GM19238 (cell line): Measurements from ENCODE around the gene CFAP92.

ENCODE experiments used
- DNase-seq: peaks from one replicate; pipeline ENCODE4 v3.0.0; 2011; ENCODE audit warnings: low spot score; ENCODE audit not compliant: insufficient read length

CFAP92 gene

DNA sequence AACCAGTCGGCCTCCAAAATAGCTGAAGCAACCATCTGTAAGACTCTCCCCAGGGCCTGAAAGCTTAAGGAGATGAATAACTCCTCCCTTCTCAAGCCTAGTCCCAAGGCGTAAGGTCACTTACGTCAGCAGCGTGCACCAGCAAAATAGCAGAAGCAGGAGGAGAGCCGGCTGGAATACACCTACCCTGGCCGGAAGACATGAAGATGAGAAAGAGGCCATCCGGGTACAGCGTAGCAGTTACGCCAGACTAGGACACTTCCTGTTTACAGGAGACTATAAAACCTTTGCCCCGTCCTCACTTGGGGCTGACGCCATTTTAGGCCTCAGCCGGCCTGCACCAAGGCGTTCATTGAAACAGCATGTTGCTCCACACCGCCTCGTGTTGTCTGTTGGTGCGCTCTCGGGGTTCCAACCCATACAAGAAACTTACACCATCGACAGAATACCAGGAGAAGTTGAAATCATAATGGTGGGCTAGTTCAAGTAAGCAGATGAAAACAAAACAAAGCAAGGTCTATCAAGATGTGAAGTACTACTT lies 2.5 kb downstream of the CFAP92 start:
- no peak for DNase-seq

DNA sequence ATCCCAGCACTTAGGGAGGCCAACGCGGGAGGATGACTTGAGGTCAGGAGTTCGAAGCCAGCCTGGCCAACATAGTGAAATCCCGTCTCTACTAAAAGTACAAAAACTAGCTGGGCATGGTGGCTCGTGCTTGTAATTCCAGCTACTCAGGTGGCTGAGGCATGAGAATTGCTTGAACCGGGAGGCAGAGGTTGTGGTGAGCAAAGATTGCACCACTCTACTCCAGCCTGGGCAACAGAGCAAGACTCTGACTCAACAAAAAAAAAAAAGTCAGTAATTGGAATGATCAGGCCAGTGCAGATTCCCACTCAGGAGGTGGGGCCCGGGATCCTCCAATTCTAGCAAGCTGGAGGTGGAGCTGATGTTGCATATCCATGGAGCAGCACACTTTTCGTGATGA lies 5.6 kb downstream of the CFAP92 start:
- no peak for DNase-seq

DNA sequence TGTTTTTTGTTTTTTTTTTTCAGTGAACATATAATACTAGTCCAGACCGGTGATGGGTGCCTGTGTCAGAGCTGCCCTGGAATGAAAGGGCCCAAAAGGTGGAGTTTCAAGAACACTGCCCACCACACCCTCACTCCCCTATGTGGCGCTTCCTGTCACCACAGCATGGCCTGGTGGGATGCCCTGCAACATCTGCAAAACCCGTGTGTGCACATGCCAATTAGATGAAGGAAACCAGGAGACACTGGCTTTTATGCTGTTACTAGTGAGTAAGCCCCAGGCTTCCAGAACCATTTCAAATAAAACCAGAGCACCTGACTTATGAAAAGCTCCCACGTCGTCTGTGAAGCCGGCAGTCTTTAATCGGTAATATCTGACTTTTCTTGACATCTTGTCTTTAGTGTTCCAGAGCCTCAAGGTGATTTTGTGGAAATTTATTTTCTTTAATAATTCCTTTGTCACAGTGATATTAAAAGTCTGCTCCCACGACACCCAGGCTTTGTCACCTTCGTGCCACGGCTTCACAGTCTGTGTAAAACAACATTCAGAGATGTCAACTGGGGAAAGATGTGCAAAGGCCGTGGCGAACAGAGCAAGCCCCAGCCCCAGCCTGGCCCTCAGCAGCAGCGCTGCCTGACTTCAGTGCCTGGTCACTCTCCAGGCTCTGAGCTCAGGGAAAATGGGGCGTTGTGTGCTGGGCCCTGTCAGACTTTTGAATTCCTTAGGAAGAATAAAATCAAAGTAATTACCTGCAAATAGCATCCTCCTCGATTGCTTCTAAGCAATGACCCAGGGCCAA lies 6.4 kb downstream of the CFAP92 start:
- no peak for DNase-seq

DNA sequence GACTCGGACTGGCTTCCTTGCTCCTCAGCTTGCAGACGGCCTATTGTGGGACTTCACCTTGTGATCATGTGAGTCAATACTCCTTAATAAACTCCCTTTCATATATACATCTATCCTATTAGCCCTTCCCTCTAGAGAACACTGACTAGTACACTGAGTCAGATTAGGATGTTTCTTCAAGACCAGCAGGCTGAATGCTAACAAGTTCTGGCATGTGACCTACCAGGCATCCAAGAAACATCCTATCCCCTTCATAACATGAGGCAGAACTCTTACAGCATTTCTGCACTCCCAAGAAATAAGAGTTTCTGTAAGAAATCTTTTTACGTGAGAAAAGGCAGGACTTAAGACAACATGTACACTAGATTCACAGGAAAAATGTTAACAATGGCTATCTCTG lies 9.3 kb downstream of the CFAP92 start:
- DNase-seq: no peak

DNA sequence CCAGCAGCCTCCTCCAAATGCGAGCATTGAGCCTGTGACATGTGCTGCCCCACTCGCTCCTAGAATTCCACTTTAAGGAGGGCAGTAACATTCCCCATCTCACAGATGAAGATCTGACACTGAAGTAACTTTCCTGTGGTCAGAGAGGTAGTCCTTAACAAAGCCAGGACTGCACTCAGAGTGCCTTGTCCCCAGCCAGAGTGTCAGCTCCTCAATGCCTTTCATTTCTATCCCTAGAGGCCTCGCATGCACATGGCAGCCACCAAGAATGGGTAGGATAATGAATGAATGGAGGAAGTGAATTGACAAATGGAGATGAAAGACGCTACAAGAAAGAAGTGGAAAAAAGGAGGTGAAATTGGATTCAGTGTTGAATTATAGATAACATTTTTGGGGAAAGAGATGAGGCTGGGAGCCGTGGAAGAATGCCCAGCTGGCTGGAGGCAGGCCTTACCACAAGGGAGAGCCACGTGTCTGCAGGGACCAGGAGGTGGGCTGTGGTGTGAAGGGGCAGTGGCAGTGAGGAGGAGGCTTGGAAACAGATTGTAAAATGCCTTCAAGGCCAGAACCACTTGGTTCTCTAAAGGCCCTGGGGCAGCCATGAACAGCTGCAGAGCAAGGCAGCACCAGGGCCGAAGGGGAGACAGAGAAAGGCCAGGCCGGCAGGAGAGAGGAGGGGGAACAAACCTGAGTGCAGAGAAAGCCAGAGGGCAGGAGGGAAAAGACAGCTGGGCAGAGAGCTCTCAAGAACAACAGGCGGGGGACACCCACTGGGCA lies 10.4 kb downstream of the CFAP92 start:
- no peak for DNase-seq

DNA sequence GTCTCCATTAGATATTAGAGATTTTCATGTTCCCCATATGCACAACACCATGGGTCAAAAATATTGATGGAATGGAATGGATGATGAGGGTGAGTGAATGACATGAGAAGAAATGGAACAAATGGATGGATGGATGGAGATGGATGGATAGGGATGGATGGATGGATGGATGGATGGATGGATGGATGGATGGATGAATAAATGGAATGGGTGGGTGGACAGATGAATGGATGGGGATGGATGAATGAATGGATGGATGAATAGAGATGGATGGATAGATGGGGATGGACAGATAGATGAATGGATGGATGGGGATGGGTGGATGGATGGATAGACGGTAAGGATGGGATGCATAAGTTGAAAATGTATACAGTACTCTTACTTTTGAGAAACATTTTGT lies 18.6 kb downstream of the CFAP92 start:
- no peak for DNase-seq

DNA sequence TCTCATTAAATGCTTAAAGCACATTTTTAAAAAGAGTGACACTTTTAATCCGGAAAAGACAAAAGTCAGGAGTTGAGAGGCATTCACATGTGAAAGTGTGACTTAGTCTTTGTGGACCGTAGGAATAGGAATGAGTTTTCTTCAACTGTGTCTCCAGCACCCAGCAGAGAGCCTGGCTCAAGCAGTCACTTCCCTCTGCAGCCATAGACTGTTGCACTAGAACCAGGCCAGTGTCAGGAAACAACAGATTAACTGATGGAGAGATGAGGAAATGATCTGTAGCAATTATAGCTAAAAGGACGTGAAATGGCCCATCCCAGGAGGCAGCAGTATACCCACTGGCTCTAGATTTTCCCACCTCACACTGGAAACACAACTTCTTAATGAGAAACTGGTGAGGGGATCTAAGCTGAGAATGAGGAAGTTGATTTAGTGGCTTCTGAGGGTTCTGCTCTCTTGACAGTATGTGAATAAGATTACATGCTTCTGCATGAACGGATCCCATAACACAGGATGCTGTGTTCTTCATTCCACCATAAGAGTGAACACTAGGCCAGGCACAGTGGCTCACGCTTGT lies 19.8 kb downstream of the CFAP92 start:
- no peak for DNase-seq

DNA sequence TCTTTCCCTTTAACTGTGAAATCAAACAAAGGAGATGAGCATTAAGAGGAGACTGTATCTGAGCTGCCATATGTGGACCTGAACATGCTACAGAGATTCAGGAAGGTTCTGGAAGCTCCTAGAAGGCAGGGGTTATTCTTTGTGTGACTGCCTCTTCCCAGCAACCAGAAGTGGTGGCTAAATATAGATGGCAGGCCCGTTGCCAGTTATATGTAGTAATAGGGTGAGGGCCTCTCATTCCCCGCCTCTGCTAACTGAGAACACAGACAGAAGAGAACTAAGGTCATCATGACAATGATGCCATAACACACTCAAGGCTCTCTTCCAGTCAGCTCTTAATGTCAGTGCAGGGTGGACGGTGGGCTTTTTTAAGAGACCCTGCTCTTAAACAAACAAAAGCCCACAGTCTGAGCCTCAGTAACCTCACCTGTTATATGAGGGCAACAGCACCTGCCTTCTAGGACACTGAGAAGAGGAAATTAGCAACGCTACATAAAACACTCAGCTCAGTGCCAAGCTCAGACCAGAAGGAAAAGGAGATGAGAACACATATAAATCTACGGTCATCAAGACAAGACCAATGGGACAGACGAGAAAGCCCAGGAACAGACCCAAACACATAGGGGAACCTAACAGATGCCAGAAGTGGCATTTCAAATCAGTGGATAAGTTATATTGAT lies 22.3 kb downstream of the CFAP92 start:
- no peak for DNase-seq

DNA sequence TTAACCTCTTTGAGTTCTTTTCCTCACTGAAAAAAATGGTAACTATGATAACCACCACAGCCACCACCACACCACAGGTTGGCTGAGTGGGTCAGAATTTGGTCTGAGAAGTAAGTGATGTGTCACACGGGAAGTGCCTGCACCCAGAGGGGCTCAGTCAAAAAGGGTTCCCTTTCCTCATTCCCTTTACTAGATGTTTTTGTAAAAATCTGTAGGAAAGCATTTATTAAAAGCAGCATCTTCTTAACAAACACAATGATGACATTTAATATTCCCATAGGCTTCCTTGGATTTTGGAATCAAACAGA lies 23.2 kb downstream of the CFAP92 start:
- no peak for DNase-seq

DNA sequence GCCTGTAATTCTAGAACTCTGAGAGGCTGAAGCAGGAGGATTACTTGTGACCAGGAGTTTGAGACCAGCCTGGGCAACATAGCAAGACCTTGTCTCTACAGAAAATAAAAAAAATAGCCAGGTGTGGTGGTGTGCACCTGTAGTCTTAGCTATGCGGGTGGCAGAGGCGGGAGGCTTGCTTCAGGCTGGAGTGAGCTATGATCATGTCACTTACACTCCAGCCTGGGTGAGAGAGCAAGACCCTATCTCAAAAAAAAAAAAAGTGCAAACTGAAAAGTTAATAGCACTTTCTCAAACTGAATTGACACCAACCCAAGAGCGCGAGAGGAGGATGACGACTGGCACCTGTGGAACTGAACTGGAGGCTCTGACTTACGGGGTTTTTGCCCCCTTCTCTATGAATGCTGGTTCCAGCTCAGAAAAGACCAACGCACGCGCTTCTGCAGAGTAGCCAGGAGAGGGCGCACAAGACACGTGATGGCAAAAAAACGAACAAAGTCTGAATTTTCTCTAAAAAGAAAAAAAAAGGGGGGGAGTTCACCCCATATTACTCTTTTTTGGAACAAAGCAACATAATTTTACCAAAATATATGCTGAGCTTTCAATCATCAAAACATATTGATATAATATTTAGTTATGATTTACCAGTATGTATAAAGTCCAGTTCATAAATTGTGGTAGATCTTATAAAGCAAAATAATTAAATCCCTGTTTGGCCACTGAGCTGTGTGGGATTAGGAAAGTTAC lies 23.7 kb downstream of the CFAP92 start:
- DNase-seq: peak; percentile 34

DNA sequence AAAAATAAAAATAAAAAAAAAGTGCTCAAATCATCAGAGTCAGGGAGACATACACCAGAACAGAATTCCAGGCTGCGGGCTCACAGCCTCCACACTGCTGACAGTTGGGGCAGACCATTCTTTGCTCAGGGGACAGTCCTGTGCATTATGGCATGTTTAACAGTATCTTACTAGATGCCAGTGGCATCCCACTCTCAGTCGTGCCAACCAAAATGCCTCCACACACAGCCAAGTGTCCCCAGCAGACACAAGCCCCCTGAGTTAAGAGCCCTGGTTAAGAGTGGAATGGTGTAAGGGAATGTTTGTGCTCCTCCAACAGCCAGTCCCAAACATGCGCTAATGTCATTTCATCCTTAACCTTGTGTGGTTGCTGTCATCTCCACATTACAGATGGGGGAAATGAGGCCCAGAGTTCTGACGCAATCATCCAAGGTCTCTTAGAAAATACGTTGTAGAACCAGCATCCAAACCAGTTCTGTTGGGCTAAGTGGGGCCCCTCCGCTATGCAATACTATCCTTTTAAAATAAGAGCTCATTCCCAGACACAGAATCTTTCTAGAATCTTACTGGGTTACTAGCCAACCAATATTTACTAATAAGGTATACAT lies 26.0 kb downstream of the CFAP92 start:
- DNase-seq: no peak

DNA sequence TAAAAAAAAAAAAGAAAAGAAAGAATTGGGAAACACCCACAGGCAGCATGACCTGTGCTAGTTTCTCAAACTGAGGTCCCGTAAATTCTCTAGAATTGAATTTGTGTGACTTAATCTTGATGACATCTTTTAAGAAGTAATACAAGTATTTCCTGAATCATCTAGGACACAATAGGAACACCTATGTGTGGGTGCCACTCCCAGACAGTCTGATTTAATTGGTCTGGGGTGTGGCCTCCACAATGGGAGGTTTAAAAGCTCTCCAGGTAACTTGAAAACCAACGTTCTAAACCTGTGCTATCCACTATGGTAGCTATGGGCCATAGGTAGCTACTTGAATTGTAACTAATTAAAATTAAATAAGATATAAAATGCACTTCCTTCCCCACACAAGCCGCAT lies 28.1 kb downstream of the CFAP92 start:
- DNase-seq: no peak

DNA sequence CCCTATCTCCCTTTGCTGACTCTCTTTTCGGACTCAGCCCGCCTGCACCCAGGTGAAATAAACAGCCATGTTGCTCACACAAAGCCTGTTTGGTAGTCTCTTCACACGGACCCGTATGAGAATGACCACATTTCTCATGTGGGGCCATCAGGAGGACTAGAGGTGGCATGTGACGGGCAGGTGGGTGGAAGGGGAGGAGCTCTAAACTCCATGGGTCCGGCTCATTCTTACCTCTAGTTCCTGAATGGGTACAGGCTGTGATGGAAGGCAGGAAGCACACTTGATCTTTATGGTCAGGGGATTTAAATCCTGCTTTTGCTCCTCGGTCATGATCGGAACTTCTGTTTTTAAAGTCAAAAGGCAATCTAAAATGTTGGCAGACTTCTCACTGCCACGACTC lies 28.6 kb downstream of the CFAP92 start:
- DNase-seq: no peak

DNA sequence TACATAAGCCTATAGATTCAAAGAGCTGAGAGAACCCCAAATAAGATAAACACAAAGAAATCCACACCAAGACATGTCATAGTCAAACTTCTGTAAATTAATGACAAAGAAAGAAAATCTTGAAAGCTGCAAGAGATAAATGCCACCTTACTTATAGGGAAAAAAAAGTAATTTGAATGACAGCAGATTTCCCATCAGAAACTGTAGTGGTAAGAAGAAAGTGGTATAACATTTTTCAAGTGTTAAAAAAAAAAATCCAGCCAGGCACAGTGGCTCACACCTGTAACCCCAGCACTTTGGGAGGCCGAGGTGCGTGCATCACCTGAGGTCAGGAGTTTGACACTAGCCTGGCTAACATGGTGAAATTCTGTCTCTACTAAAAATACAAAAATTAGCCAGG lies 37.4 kb downstream of the CFAP92 start:
- no peak for DNase-seq

DNA sequence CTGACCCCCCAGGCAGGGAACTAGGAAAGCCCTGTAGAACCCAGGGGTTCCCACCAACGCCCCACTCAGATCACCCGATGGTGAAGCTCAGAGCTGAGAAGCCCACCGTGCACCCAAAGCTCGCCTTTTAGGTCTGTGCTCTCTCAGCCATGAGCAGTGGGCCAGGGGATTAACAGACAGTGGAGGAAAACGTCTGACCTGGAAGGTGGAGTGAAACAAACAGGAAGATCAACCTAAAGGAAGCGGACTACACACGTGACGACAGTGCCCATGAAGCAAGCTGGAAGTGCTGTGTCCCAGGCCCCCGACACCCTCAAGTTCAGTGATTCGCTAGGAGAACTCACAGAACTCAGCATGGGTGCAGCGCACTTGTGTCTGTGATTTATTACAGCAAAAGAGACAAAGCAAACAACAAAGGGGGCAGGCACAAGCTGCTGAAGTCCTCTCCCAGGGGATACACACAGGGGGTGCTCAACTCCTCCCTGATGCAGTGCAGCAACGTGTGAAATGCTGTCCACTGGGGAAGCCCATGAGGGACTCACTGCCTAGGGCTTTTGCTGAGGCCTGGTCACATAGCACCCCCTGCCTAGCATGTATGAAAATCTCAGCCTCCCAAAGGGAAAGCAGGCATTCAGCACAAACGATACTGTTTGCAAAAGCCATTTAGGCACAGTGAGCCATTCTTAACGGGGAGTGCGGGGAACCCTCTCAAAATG lies 43.5 kb downstream of the CFAP92 start:
- no peak for DNase-seq

DNA sequence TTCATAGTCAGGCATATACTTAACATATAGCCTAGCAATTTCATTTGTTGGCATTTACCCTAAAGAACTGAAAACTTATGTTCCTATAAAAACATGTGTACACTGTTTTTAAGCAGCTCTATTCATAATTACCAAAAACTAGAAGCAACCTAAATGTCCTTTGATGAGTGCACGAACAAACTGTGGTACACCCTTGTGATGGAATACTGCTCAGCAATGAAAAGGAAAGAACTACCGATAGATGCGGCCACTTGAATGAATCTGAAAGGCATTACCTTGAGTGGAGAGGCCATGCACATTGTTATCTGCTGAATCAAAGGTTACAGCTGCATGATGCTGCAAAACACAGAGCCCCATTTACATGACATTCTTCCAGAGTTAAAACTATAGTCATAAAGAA lies 44.7 kb downstream of the CFAP92 start:
- no peak for DNase-seq

DNA sequence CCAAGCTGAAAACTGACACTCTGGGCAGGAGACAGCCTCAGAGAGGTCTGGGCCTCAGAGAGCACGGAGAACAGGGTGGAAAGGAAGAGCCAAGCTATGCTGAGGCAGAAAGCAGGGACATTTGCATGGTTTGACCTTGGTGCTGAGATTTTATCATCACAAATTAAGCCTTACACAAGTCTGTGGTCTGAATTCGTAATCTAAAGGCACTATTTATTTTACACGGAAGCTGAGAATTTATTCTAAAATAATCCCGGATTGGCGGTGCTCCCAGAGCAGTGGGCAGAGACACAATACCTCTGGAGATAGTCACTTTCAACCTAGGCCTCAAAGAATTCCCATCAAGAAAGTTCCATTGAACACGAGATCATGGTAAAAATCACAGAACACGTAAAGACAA lies 47.5 kb downstream of the CFAP92 start:
- no peak for DNase-seq

DNA sequence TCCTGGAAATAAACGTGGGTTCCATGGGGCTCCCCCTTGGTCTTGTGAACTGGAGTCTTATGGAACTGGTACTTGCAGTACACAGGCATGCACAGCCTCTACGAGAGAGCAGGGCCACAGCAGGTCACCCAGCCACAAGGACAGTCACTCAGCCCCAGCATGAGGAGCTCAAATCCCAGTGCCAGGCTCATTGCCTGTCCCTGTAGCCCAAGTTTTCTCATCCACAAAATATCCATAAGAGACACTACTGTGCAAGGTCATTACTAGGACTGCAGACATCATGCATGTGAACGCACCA lies 48.0 kb downstream of the CFAP92 start:
- no peak for DNase-seq

DNA sequence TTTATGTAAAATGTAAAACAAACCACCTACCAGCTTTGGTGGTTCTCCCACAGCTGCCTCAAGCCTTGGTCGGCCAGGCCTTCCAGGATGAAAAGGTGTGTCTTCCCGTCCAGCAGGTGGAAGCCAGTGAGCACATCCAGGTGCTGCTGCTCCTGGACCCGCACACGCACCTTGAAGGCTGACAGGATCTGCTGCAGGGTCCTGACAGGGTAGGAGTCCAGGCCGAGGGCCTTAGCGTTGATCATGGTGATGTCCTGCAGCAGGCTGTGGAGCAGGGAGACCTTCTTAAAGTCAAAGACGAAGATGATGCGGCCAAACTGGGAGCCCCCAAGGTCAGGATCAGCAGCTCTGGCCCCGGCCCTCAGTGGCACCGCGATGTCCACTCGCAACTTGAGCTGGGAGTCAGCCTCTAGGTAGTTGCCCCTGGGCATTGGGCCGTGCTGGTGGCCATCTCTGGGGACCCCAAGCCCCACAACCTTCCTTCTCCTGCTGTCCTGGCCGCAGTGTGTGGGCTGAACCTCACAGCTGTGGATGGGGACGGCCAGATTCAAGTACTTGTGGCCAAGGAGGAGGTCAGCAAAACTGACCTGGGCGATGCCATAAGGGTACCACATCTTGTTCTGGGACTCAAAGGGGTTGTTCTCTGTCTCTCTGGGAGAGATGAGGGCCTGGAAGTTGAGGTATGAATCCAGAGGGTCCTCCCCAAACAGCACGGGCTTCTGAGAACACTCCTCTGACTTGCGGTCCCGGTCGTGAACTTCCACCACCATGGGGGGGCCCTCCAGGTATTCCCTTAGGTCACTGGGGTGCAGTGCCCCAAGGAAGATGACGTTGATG lies 48.6 kb downstream of the CFAP92 start:
- DNase-seq: no peak
